NOMO-1 (cell line): ENCODE data around the gene SLC16A3.
"Not testable (repeated sequence)": the region's sequence is repeated elsewhere in the genome, so short reads cannot be mapped to it uniquely, and the experiment has no call there.

Experiments
- DNase-seq, 2 experiments: peaks; one replicate each; lab custom pipeline; 2025; ENCODE audit not compliant: unreplicated experiment in 2 of 2; lab: John Stamatoyannopoulos, UW

Gene SLC16A3

GRCh38 chr17:82203920-82204319 lies 24.9 kb upstream of the SLC16A3 start:
- DNase-seq = no peak

GRCh38 chr17:82204831-82205719 lies 23.8 kb upstream of the SLC16A3 start:
- peak in 1 of 2 experiments; percentile 49 for DNase-seq

- peak; percentile 80 to 86 for DNase-seq
Measured at GRCh38 chr17:82205720-82206508, 22.9 kb upstream of the SLC16A3 start.

GRCh38 chr17:82210655-82211054 lies 18.2 kb upstream of the SLC16A3 start:
- not testable (repeated sequence) for DNase-seq

GRCh38 chr17:82212331-82213250 lies 16.3 kb upstream of the SLC16A3 start, which contains the start of gene CCDC57:
Gene CCDC57 (minus strand): TSS chr17:82212842. CDS start chr17:82201944, 10,898 bp downstream.
- peak; percentile 43 to 66 for DNase-seq

GRCh38 chr17:82213251-82214011 lies 15.4 kb upstream of the SLC16A3 start:
- no peak for DNase-seq

GRCh38 chr17:82214012-82214628 lies 14.7 kb upstream of the SLC16A3 start:
- no peak for DNase-seq

- peak; percentile 60 to 77 for DNase-seq
Measured at GRCh38 chr17:82215095-82215971, 13.5 kb upstream of the SLC16A3 start.

GRCh38 chr17:82215972-82216300 lies 12.9 kb upstream of the SLC16A3 start:
- no peak for DNase-seq

- peak; percentile 94 to 96 for DNase-seq
Measured at GRCh38 chr17:82216301-82217119, 12.3 kb upstream of the SLC16A3 start.

GRCh38 chr17:82217120-82217529 lies 11.7 kb upstream of the SLC16A3 start:
- no peak for DNase-seq

GRCh38 chr17:82217530-82218204 lies 11.2 kb upstream of the SLC16A3 start:
- peak; percentile 59 to 78 for DNase-seq

- DNase-seq = no peak
Measured at GRCh38 chr17:82218349-82219075, 10.3 kb upstream of the SLC16A3 start.

GRCh38 chr17:82219083-82219482 lies 9.8 kb upstream of the SLC16A3 start:
- no peak for DNase-seq

- DNase-seq = no peak
Measured at GRCh38 chr17:82219753-82220709, 8.8 kb upstream of the SLC16A3 start.
